Measurements from ENCODE around the gene SMIM11. TPM values are rescaled to one million over a fixed set of nuclear protein-coding genes. Genes with fewer than 3 reads are reported as not detected.
"Not testable (repeated sequence)": the region's sequence is repeated elsewhere in the genome, so short reads cannot be mapped to it uniquely, and the experiment has no call there.

Gene SMIM11
- total and polyA plus RNA-seq, 2 donors = 3.0 to 17.3 TPM

DNA sequence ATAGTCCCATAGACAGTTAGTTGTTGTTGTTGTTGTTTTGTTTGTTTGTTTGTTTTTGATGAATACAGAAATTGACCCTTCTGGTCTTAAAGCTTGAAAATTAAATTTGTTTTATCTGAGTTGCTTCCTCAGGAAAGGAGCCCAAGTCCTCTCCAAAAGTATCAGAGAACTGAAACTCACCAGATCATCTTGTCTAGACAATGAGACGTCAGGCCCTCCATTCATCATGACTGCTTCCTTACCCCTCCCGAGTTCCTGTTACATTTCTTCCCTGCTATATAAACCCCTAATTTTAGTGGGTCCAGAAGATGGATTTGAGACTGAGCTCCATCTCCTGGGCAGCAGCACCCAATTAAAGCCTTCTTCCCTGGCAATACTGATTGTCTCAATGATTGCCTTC, 31.4 kb downstream of the SMIM11 start:
- not testable (repeated sequence) for H3K27ac ChIP-seq (ENCODE audit: low read depth); H3K4me3 ChIP-seq (ENCODE audit: low read depth, low read length); DNase-seq (ENCODE audit: extremely low spot score); H3K36me3 ChIP-seq (ENCODE audit: insufficient read depth); H3K4me1 ChIP-seq (ENCODE audit: insufficient read depth)
- no CpG with 5 or more reads among the region's 2 CpGs for WGBS

DNA sequence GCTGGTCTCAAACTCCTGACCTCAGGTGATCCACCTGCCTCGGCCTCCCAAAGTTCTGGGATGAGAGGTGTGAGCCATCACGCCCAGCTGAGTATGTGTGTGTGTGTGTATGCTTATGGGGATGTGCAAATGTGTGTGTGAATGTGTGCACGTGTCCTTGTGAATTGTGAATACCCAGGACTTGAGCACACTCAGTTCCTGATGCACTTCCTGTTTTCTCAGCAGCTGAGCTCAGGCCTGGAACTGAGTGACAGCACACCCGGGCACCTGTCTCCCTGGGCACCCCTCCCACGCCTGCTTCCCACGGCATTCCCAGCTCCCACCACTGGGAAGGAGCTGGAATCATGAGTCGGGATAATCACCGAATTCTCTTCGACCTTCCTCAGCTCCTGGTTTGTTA, 32.0 kb downstream of the SMIM11 start:
- not testable (repeated sequence) for H3K4me1 ChIP-seq (ENCODE audit: insufficient read depth); H3K4me3 ChIP-seq (ENCODE audit: low read depth, low read length); H3K36me3 ChIP-seq (ENCODE audit: insufficient read depth); DNase-seq (ENCODE audit: extremely low spot score); H3K27ac ChIP-seq (ENCODE audit: low read depth)
- WGBS = no CpG with 5 or more reads among the region's 9 CpGs

DNA sequence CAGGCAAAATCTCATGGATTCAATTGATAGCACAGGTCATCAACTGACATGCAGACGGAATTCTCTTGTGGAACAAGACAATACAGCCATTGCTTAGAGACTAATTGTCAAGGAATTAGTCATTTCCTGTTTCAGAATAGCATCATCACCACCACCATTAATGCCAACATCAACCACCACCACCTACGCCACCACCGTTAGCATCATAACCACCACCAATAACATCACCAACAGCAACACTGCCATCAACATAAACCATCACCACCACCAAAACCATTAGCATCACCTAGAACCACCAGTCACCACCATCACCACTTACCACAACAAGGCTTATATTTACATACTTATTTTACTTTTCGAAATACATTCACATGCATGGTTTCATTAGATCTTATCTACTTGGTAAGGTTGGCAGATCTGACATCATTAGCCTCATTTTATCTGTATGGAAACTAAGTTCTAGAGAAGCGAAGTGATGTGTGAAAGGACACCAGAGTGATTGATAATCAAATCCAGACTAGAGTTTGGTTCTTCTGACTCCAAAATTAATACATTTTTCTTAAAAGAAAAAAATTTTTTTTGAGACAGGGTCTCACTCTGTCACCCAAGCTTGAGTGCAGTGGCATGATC, 42.3 kb downstream of the SMIM11 start:
- H3K4me1 ChIP-seq (ENCODE audit: insufficient read depth); H3K36me3 ChIP-seq (ENCODE audit: insufficient read depth); H3K27ac ChIP-seq (ENCODE audit: low read depth); H3K4me3 ChIP-seq (ENCODE audit: low read depth, low read length); DNase-seq (ENCODE audit: extremely low spot score): not testable (repeated sequence)
- WGBS = no CpG with 5 or more reads among the region's 5 CpGs

DNA sequence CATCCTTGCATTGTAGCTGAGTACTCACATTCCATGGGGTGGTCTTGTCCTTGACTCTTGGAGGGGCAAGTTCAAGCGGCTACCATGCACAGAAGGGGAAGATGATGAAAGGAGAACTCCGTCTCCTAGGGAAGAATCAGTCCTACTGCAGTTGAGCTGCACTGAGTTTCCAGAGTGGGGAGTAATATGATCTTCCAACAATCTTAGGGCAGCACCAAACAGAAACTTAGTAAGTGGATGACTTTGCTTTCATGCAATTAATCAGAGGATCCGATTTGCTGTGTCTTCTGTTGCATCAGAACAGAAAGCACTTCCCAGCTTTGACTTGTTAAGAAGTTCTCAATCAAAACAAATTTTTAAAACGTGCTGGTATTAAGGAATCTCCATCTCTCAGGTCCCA, 48.5 kb downstream of the SMIM11 start, which contains the start of gene SMIM34:
Gene SMIM34 (minus strand): TSS at position 147 of the 400 bp plus-strand sequence. CDS start 112 bp downstream, at position 35.
- not testable (repeated sequence) for H3K4me3 ChIP-seq (ENCODE audit: low read depth, low read length); DNase-seq (ENCODE audit: extremely low spot score); H3K4me1 ChIP-seq (ENCODE audit: insufficient read depth); H3K36me3 ChIP-seq (ENCODE audit: insufficient read depth); H3K27ac ChIP-seq (ENCODE audit: low read depth)
- no CpG with 5 or more reads among the region's 4 CpGs for WGBS

DNA sequence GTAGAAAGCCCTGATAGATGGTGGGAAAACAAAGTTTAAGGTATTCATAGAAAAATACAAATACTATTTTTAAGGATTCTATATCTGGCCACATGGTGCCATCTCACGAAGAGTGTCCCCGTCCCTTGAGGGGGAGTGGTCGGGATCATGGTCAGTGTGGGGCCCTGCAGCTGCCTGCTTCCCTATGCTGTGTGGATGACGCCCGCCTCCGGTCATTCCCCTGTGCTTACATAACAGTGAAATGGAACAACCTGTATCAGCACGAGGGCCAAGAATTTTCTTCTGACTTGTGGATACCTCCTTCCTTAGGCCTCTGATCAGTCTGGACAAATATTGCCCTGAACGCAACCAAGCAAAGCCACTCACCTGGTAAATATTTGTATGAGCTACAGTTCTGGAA, 52.0 kb downstream of the SMIM11 start:
- H3K36me3 ChIP-seq (ENCODE audit: insufficient read depth); H3K4me1 ChIP-seq (ENCODE audit: insufficient read depth); H3K4me3 ChIP-seq (ENCODE audit: low read depth, low read length); DNase-seq (ENCODE audit: extremely low spot score); H3K27ac ChIP-seq (ENCODE audit: low read depth): not testable (repeated sequence)
- WGBS = no CpG with 5 or more reads among the region's 8 CpGs

DNA sequence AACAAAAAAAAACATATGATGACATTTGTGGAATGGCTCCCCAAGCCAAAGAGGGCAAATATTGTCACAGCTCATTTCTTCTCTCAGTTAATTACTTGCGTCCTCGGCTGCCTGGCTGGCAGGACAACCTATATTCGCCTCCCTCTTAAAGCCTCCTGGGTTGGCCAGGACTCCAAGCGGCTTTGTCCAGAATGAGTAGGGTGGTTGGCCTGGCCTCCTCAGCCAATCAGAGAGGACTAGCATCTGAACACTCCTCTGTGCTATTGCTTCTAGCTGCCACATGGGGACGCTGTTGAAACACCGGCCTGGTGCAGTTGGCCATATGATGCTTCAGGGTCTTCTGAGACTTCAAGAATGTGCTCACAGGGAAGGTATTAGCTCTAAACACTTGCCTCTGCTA, 53.1 kb downstream of the SMIM11 start:
- not testable (repeated sequence) for H3K4me1 ChIP-seq (ENCODE audit: insufficient read depth); DNase-seq (ENCODE audit: extremely low spot score); H3K36me3 ChIP-seq (ENCODE audit: insufficient read depth); H3K27ac ChIP-seq (ENCODE audit: low read depth); H3K4me3 ChIP-seq (ENCODE audit: low read depth, low read length)
- no CpG with 5 or more reads among the region's 6 CpGs for WGBS

GRCh38 chr21:34429710-34430109, 54.4 kb downstream of the SMIM11 start:
- H3K36me3 ChIP-seq (ENCODE audit: insufficient read depth); H3K27ac ChIP-seq (ENCODE audit: low read depth); DNase-seq (ENCODE audit: extremely low spot score); H3K4me3 ChIP-seq (ENCODE audit: low read depth, low read length); H3K4me1 ChIP-seq (ENCODE audit: insufficient read depth): not testable (repeated sequence)
- WGBS = no CpG with 5 or more reads among the region's 5 CpGs

Other genes starting within 250 kb of the SMIM11 start
- not detected for gene KCNE2, start 11.5 kb upstream of the SMIM11 start, total RNA-seq
- 0.13 TPM for gene KCNE2, start 11.5 kb upstream of the SMIM11 start, polyA plus RNA-seq
- not detected for gene SMIM34, start 48.4 kb downstream of the SMIM11 start, total RNA-seq
- not detected for gene SMIM34, start 48.4 kb downstream of the SMIM11 start, polyA plus RNA-seq
- 0.11 TPM for gene KCNE1, start 136.7 kb downstream of the SMIM11 start, total RNA-seq
- gene KCNE1, start 136.7 kb downstream of the SMIM11 start, polyA plus RNA-seq = 0.48 TPM
- gene RCAN1, start 239.6 kb downstream of the SMIM11 start, total RNA-seq = 27.4 TPM
- gene RCAN1, start 239.6 kb downstream of the SMIM11 start, polyA plus RNA-seq = 26.6 TPM